Endometrial microvascular endothelial cells (primary cell): ENCODE results near the gene MMP11. TPM values are rescaled to one million over a fixed set of nuclear protein-coding genes. Genes with fewer than 3 reads are reported as not detected.

Experiments used
- in situ Hi-C: cut with HindIII; loops from 2 replicates; pipeline ENCODE4 v1.10.0; 2017; ENCODE audit warnings: low sequenced_read_pairs, low pct_unique_long_range_greater_than_20kb; ENCODE audit errors: inconsistent ontology term
- total RNA-seq: library from RNA; depleted of rRNA; stranded (reverse); fragments of >200 nt; gene quantifications from one replicate; pipeline ENCODE4 v1.2.3, GENCODE V29; 2015; ENCODE audit errors: inconsistent ontology term

Gene MMP11
- total RNA-seq, 1 donor from 2014 or later, result 2.4 TPM

GRCh38 chr22:23777776-23778576, 5.3 kb downstream of the MMP11 start:
- in situ Hi-C loops, result no loop called here

- in situ Hi-C loops, result no loop called here
Observed at GRCh38 chr22:23778577-23778900, 5.9 kb downstream of the MMP11 start.

- in situ Hi-C loops, result no loop called here
Observed at GRCh38 chr22:23779083-23779482, 6.4 kb downstream of the MMP11 start.

DNA sequence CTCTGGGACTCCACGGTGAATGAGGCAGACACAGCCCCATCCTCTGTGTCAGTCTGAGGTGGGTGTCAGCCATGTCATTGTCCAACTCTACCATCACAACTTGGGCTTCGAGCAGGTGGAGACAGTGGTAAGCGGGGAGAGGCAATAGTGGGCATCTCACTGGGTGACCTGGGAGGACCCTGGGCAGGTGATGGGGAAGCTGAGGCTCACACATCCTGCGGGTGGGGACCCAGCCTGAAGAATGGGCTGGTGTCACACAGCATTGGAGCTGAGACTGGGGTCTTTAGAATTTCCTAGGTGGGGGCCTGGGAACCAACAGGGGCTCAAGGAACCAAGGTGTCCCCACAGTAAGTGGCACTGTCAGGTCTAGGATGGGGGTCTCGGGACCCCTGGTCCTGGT, 7.1 kb downstream of the MMP11 start:
- in situ Hi-C loops, result no loop called here

DNA sequence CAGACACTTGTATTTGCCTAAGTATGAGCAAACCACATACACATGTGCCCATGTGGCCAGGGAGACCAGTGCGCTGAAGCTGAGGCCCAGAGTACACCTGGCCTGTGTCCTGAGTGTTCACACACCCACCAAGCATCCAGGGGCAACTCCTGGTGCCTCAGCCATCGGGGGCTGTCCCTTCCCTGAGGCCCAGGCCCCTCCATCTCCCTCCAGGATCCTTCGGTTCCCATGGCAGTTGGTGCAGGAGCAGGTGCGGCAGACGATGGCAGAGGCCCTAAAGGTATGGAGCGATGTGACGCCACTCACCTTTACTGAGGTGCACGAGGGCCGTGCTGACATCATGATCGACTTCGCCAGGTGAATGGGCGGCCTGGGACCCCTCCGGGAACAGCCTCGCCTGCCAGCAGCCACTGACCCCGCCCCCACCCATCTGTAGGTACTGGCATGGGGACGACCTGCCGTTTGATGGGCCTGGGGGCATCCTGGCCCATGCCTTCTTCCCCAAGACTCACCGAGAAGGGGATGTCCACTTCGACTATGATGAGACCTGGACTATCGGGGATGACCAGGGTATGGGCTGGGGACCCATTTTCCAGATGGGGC, 7.6 kb downstream of the MMP11 start:
- in situ Hi-C loops, result no loop called here

GRCh38 chr22:23781065-23781464, 8.4 kb downstream of the MMP11 start:
- in situ Hi-C loops, result no loop called here

GRCh38 chr22:23781511-23782183, 9.0 kb downstream of the MMP11 start:
- in situ Hi-C loops, result no loop called here

- in situ Hi-C loops, result no loop called here
Observed at GRCh38 chr22:23782252-23782651, 9.6 kb downstream of the MMP11 start.

GRCh38 chr22:23782703-23783102, 10.1 kb downstream of the MMP11 start:
- in situ Hi-C loops, result no loop called here

- in situ Hi-C loops, result no loop called here
Observed at GRCh38 chr22:23783265-23784150, 10.9 kb downstream of the MMP11 start.

DNA sequence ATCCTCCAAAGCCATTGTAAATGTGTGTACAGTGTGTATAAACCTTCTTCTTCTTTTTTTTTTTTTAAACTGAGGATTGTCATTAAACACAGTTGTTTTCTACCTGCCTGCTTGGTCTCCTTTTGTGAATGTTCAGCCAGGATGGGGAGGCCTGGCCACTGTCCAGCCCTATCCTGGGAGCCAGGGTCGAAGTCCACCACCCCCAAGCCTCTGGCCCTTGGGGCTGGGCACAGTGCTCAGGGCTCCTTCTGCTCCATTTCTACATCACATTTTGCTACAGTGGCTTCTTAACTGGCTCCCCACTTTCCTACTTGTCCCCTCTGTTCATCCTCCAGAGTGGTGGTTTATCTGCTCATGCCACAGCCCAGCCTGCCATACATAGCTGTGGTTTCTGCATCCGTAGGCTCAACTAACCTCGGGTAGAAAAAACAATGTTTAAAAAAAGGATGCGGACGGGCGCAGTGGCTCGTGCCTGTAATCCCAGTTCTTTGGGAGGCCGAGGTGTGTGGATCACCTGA, 11.6 kb downstream of the MMP11 start:
- in situ Hi-C loops, result no loop called here

- in situ Hi-C loops, result no loop called here
Observed at GRCh38 chr22:23786261-23786710, 13.6 kb downstream of the MMP11 start.

GRCh38 chr22:23786752-23787599, 14.3 kb downstream of the MMP11 start, which contains the start of gene SMARCB1:
TSS of gene SMARCB1 (plus strand) at chr22:23786966. CDS start at chr22:23787170, 204 bp downstream.
- in situ Hi-C loops, result no loop called here

DNA sequence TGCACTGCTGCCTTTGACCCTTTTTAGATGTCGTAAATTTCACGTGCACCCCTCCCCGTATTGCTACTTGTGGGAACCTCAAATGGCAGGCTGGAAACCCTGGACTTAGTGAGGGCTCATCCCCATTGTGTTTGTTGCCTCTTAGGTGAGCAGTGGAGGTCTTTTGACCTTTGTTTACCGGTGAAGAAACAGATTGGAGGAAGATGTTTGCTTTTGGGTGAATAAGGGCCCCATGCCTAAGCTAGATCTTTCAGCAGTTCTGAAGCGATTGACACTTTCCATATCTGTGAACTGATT, 14.9 kb downstream of the MMP11 start:
- in situ Hi-C loops, result no loop called here

- in situ Hi-C loops, result no loop called here
Observed at GRCh38 chr22:23787910-23788309, 15.3 kb downstream of the MMP11 start.

GRCh38 chr22:23789121-23789520, 16.5 kb downstream of the MMP11 start:
- in situ Hi-C loops, result no loop called here

GRCh38 chr22:23789638-23790037, 17.0 kb downstream of the MMP11 start:
- in situ Hi-C loops, result no loop called here
